Measurements from ENCODE around the gene PRKD1.

The PRKD1 gene

DNA sequence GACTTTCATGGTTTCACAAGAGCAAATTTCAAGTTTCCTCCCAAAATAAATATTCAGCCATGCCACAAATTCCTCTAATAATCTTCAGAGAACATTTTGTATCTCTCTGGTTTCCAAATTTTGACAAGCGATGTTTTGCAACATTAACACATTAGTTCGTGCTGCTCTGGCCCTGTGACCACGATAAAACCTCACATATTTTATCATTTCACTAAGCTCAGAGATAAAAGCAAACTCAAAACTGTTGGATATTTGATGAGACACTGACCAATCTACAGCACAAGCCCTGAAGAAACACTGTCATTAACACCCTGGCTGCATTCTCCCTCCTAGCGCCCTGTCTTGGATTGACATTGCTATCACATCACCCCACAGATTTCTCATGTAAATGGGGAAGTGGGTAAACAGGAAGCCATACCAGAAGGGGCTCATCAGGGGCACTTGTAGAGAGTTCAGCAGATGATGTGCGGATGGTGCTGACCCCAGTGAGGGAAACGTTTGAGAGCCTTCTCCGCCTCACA lies 264.3 kb downstream of the PRKD1 start:
- in situ Hi-C loops (cut with HindIII; ENCODE audit: low sequenced_read_pairs) = no loop called here
- TF ChIP-seq, protein P1, sequence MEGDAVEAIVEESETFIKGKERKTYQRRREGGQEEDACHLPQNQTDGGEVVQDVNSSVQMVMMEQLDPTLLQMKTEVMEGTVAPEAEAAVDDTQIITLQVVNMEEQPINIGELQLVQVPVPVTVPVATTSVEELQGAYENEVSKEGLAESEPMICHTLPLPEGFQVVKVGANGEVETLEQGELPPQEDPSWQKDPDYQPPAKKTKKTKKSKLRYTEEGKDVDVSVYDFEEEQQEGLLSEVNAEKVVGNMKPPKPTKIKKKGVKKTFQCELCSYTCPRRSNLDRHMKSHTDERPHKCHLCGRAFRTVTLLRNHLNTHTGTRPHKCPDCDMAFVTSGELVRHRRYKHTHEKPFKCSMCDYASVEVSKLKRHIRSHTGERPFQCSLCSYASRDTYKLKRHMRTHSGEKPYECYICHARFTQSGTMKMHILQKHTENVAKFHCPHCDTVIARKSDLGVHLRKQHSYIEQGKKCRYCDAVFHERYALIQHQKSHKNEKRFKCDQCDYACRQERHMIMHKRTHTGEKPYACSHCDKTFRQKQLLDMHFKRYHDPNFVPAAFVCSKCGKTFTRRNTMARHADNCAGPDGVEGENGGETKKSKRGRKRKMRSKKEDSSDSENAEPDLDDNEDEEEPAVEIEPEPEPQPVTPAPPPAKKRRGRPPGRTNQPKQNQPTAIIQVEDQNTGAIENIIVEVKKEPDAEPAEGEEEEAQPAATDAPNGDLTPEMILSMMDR (IDR thresholded peaks at IDR 0.05; ENCODE audit: low read depth, low read length, missing control alignments) = no peak
- H3K4me3 ChIP-seq (ENCODE audit: low read depth, low read length) = no peak overlapping the region
- no peak for DNase-seq (ENCODE audit: low read depth)

DNA sequence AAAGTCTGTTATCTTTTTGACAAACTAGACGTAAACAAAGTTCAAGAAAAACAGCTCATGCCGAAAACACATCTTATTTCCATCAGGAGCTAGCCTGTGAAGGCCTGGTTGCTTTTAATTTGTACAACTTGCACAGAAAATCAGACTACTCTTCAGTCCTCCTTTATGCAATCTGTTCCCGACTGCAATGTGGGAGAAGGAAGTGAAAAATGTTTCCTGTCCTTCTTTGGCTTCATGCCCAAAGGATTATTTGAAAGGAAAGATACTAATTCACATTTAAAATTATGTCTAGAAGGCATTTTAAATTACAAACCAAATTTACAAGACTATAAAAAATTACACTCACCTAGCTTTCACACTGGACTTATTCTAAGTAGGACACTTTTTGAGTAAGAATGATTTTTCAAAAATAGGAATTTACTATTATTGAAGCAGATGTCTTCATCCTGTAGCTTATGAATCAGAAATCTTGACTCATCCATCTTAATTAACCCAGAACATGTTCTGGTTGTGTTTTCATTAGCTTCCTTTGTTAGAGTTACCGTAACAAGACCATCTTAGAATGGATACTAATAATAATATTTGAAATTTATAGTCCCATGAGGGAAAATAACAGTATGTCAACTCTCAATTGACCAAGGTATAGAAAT lies 272.6 kb downstream of the PRKD1 start:
- no peak overlapping the region for H3K4me3 ChIP-seq (ENCODE audit: low read depth, low read length)
- in situ Hi-C loops (cut with HindIII; ENCODE audit: low sequenced_read_pairs) = no loop called here
- TF ChIP-seq, protein P1 (IDR thresholded peaks at IDR 0.05; ENCODE audit: low read depth, low read length, missing control alignments) = no peak
- DNase-seq (ENCODE audit: low read depth) = no peak

DNA sequence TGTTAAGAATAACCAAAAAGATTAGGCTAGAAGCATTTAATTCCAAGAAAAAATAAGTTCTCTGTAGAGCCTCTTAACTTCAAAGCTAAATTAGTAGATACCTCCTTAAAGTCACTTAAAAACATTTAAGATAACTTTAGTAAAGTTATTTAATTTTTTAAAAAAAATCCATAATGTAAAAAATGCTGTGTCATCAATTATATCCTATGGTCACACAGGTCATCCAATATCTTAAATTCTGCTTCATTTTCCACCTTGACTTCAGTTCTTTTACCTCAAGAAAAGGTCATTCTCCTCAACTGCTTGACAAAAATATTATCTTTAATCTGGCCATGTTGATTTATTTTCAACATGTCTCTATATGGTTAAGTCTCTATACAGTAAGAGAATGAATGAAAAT lies 274.3 kb downstream of the PRKD1 start:
- in situ Hi-C loops (cut with HindIII; ENCODE audit: low sequenced_read_pairs) = no loop called here
- H3K4me3 ChIP-seq (ENCODE audit: low read depth, low read length) = no peak overlapping the region
- no peak for DNase-seq (ENCODE audit: low read depth)
- TF ChIP-seq, protein P1 (IDR thresholded peaks at IDR 0.05; ENCODE audit: low read depth, low read length, missing control alignments) = no peak

DNA sequence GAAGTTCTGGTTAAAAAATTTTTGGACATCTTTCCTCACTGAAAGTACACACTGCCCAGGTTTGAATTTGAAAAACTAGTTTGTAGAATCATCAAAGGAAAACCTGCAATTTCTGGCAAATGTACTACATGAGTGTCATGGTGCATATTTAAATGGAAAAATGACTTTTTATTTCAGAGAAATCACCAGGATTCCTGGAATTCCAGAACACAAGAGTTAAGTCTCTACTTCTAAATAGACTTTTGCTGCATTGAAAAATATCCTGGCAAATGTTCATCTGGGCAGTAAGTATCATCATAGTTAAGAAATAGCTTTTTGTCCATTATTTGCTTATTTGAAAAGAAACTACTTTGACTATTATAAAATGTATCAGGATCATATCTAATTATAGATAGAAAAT lies 275.1 kb downstream of the PRKD1 start:
- no peak for DNase-seq (ENCODE audit: low read depth)
- in situ Hi-C loops (cut with HindIII; ENCODE audit: low sequenced_read_pairs) = no loop called here
- TF ChIP-seq, protein P1 (IDR thresholded peaks at IDR 0.05; ENCODE audit: low read depth, low read length, missing control alignments) = no peak

DNA sequence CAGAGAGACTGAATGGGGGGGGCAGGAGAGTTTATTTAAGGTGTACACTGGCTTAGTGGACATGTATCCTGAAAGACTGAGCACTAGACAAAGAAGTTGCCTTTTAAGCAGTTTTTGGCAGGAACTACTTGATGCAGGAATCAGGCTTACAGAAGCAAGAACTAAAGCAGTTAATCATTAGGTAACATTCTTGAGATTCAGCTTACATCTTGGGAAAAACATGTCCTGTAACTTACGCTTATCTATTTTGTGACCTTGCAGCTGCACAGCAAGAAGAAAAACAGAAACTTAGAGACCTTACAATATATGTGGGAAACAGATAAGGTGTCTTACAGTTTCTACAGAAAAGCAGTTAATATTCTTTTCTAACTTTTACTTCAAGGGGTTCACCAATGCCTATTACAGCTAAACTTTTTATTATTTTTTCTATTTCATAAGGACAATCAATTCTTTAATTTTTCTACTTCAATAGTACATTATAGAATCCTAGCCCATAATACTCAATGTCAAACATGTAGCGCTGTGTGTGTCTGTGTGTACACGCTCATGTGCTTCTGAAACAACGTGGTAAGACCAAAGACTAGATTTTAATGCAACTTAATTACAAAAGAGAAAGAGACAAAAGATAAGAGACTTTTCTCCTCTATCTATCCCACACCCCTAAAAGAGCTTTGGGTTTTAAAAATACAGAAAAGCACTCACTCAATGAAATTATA lies 276.9 kb downstream of the PRKD1 start:
- in situ Hi-C loops (cut with HindIII; ENCODE audit: low sequenced_read_pairs) = no loop called here
- no peak overlapping the region for H3K4me3 ChIP-seq (ENCODE audit: low read depth, low read length)
- DNase-seq (ENCODE audit: low read depth) = no peak
- TF ChIP-seq, protein P1 (IDR thresholded peaks at IDR 0.05; ENCODE audit: low read depth, low read length, missing control alignments) = no peak

More for the DNA sequence above, 275.1 kb downstream of the PRKD1 start:
- H3K4me3 ChIP-seq (ENCODE audit: low read depth, low read length) = no peak overlapping the region

DNA sequence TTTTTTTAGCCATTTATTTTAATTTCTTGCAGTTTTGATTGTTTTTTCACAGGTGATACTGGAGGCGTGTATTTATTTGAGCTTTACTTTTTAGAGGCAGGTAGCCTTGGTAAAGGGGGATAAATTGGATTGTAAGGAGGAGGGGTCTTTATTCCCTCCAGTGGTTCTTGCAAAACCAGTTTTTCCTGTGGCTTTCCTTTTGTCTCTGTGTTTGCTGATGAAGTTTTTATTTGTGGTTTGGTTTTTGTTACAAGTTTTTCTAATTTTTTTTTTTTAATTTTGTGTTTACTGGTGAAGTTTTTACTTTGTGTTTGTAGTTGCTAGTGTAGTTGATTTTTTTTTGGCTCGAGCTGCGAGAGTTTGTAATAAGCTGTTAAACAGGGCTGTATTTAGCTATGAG lies 278.5 kb downstream of the PRKD1 start:
- TF ChIP-seq, protein P1 (IDR thresholded peaks at IDR 0.05; ENCODE audit: low read depth, low read length, missing control alignments) = no peak
- no peak overlapping the region for H3K4me3 ChIP-seq (ENCODE audit: low read depth, low read length)
- in situ Hi-C loops (cut with HindIII; ENCODE audit: low sequenced_read_pairs) = no loop called here
- DNase-seq (ENCODE audit: low read depth) = no peak
